ENCODE results near the gene CDH20. TPM values are rescaled to one million over a fixed set of nuclear protein-coding genes. Genes with fewer than 3 reads are reported as not detected.

CDH20 gene
- total RNA-seq, 1 experiment from 2014 or later: not detected

GRCh38 chr18:61551586-61551985 lies 218.4 kb downstream of the CDH20 start:
- H3K9me3 Mint-ChIP-seq (ENCODE audit: unreplicated experiment): no peaks in the 10 kb centered on the region
- ChIA-PET CTCF (interaction anchor here (0.6 to 2.1 kb wide), 23 partner anchors 10 to 866 kb away, joined by 3 to 22 read pairs (median 5); partner anchors contain the start of genes PIGN and RELCH), POLR2A (interaction anchor here (0.9 kb wide), 1 partner anchor 580 kb away, joined by 4 read pairs; no protein-coding TSS in a partner anchor)
- TF ChIP-seq CTCF (IDR thresholded peaks at IDR 0.05; ENCODE audit: unreplicated experiment): peak; percentile 81
- no TSS peak for BruUV-seq (replicated peaks)
- no peaks in the 10 kb centered on the region for H3K36me3 Mint-ChIP-seq (ENCODE audit: insufficient read depth, unreplicated experiment)
- no peak overlapping the region for H3K4me3 Mint-ChIP-seq (ENCODE audit: unreplicated experiment)
- intact Hi-C loops (cut with micrococcal nuclease): loop anchor here (1.0 to 2.0 kb wide), 2 partner anchors 343 to 580 kb away; no protein-coding TSS in a partner anchor
- no peak overlapping the region for H3K27ac Mint-ChIP-seq (ENCODE audit: low read depth, unreplicated experiment)
- no peaks in the 10 kb centered on the region for H3K4me1 Mint-ChIP-seq (ENCODE audit: insufficient read depth, unreplicated experiment)
- H3K27me3 Mint-ChIP-seq (ENCODE audit: insufficient read depth, unreplicated experiment): no peaks in the 10 kb centered on the region
- peak; percentile 78 for DNase-seq (ENCODE audit: unreplicated experiment)

DNA sequence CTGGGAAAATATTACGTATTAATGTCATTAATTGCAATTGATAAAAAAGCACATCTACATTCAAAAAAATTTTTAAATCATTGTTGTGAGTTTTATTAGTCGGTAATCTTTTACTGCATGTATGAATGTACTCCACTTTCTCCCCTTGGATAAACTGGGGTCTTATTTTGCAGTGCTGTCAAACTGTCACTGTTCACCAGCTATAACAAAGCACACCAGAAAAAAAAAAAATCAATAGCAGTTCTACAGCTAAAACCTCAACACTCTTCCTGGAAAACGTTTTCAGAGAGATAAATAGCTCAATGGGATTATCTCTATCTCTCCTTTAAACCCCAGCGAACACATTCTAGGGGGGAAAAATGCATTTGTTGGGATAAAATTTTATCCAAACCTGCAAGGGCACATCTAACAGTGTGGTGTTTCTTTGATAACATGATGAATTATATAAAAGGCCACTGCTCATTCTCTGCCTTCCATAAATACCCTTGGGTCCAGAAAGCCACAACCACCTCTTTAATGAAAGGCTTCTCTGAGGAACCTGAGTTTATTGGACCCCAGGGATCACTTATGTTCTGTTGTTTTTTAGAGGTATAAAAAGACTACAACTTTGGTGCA lies 219.9 kb downstream of the CDH20 start:
- no peaks in the 10 kb centered on the region for H3K9me3 Mint-ChIP-seq (ENCODE audit: unreplicated experiment)
- BruUV-seq (replicated peaks): no TSS peak
- CTCF ChIA-PET: interaction anchor here (0.9 to 2.1 kb wide), 16 partner anchors 11 to 868 kb away, joined by 3 to 21 read pairs (median 6); no protein-coding TSS in a partner anchor
- no peaks in the 10 kb centered on the region for H3K27me3 Mint-ChIP-seq (ENCODE audit: insufficient read depth, unreplicated experiment)
- H3K4me1 Mint-ChIP-seq (ENCODE audit: insufficient read depth, unreplicated experiment): no peaks in the 10 kb centered on the region
- POLR2A ChIA-PET: interaction anchor here (0.7 kb wide), 1 partner anchor 344 kb away, joined by 4 read pairs; no protein-coding TSS in a partner anchor
- DNase-seq (ENCODE audit: unreplicated experiment): no peak
- no peaks in the 10 kb centered on the region for H3K36me3 Mint-ChIP-seq (ENCODE audit: insufficient read depth, unreplicated experiment)
- no peak overlapping the region for H3K27ac Mint-ChIP-seq (ENCODE audit: low read depth, unreplicated experiment)
- TF ChIP-seq CTCF (IDR thresholded peaks at IDR 0.05; ENCODE audit: unreplicated experiment): no peak
- H3K4me3 Mint-ChIP-seq (ENCODE audit: unreplicated experiment): no peak overlapping the region
- intact Hi-C loops (cut with micrococcal nuclease): no loop called here

DNA sequence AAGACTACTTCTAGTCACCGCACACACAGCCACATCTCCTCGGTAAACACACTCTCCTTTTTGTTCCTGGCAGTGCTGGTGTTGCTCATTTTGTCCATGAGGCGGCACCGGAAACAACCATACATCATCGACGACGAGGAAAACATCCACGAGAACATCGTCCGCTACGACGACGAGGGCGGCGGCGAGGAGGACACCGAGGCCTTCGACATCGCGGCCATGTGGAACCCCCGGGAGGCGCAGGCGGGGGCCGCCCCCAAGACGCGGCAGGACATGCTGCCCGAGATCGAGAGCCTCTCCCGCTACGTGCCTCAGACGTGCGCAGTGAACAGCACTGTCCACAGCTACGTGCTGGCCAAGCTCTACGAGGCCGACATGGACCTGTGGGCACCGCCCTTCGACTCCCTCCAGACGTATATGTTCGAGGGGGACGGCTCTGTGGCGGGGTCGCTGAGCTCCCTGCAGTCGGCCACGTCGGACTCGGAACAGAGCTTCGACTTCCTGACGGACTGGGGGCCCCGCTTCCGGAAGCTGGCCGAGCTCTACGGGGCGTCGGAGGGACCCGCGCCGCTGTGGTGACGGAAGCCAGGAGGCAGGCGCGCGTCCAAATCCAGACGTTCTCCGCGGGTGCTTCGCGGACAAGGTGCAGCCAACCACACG lies 221.0 kb downstream of the CDH20 start:
- no peak for DNase-seq (ENCODE audit: unreplicated experiment)
- Mint-ChIP-seq H3K4me1 (ENCODE audit: insufficient read depth, unreplicated experiment) (no peaks in the 10 kb centered on the region), H3K9me3 (ENCODE audit: unreplicated experiment) (no peaks in the 10 kb centered on the region), H3K36me3 (ENCODE audit: insufficient read depth, unreplicated experiment) (no peaks in the 10 kb centered on the region), H3K27ac (ENCODE audit: low read depth, unreplicated experiment) (no peak overlapping the region), H3K4me3 (ENCODE audit: unreplicated experiment) (no peak overlapping the region), H3K27me3 (ENCODE audit: insufficient read depth, unreplicated experiment) (no peaks in the 10 kb centered on the region)
- POLR2A ChIA-PET: no interaction called here
- CTCF ChIA-PET: interaction anchor here (0.6 to 1.1 kb wide), 5 partner anchors 27 to 1271 kb away, joined by 3 to 6 read pairs (median 3); no protein-coding TSS in a partner anchor
- BruUV-seq (replicated peaks): no TSS peak
- no peak for TF ChIP-seq CTCF (IDR thresholded peaks at IDR 0.05; ENCODE audit: unreplicated experiment)
- intact Hi-C loops (cut with micrococcal nuclease): no loop called here

DNA sequence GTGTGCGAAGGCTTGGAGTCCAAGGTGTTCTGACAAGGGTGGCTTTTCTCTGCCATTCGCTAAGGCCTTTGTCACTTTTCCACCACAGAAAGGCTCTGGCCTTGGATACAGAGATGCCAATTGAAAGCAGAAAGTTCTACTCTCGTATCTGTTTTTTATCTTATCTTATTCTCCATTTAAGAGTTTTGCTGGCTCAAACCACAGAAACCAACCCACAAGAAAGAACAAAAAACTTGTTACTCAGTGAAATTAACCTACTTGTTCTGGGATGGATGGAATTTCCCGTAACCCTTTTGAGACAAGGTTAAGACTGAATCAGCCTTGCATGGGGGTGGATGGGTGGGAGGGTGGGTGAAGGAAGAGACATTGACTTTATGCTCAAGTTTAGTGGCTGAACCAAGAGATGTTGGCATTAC lies 221.7 kb downstream of the CDH20 start:
- no peaks in the 10 kb centered on the region for H3K36me3 Mint-ChIP-seq (ENCODE audit: insufficient read depth, unreplicated experiment)
- no peak for DNase-seq (ENCODE audit: unreplicated experiment)
- intact Hi-C loops (cut with micrococcal nuclease): no loop called here
- CTCF ChIA-PET: interaction anchor here (0.6 to 1.1 kb wide), 5 partner anchors 26 to 1272 kb away, joined by 3 to 6 read pairs (median 3); no protein-coding TSS in a partner anchor
- no peak overlapping the region for H3K27ac Mint-ChIP-seq (ENCODE audit: low read depth, unreplicated experiment)
- TF ChIP-seq CTCF (IDR thresholded peaks at IDR 0.05; ENCODE audit: unreplicated experiment): no peak
- no peaks in the 10 kb centered on the region for H3K4me1 Mint-ChIP-seq (ENCODE audit: insufficient read depth, unreplicated experiment)
- BruUV-seq (replicated peaks): no TSS peak
- POLR2A ChIA-PET: no interaction called here
- no peaks in the 10 kb centered on the region for H3K9me3 Mint-ChIP-seq (ENCODE audit: unreplicated experiment)
- no peaks in the 10 kb centered on the region for H3K27me3 Mint-ChIP-seq (ENCODE audit: insufficient read depth, unreplicated experiment)
- H3K4me3 Mint-ChIP-seq (ENCODE audit: unreplicated experiment): no peak overlapping the region

Data from MCF 10A (cell line).